ENCODE results near the gene LRRN2. TPM values are rescaled to one million over a fixed set of nuclear protein-coding genes. Genes with fewer than 3 reads are reported as not detected.

Gene LRRN2
- total RNA-seq, 1 donor from 2014 or later, result not detected

DNA sequence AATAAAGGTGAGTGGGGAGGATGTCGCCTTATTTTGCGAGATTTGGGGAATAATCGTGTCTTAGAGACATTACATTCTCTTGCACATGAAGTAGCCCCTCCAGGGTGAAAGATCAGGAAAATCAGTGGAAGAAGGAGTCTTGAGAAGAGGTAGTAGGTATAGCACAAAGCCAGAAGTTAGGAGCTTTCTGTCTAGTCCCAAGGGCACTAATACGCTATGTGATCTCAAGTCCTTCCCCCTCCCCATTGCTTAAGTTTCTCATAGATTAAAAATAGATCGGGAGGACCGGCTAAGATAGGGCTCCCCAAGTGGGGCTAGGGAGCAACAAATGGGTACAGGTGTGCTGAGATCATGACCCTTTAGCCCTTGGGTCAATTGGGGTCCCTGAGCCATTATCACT, 13.5 kb downstream of the LRRN2 start:
- H3K4me3 Mint-ChIP-seq, result no peak overlapping the region
- H3K4me1 Mint-ChIP-seq, result no peaks in the 10 kb centered on the region
- H3K27me3 Mint-ChIP-seq, result peaks cover 3% of the 10 kb centered on the region
- DNase-seq (no peak), ATAC-seq (ENCODE audit: low read depth) (no peak)
- CTCF ChIA-PET, result no interaction called here
- no peaks in the 10 kb centered on the region for H3K36me3 Mint-ChIP-seq (ENCODE audit: low read depth)
- intact Hi-C loops (cut with micrococcal nuclease), result no loop called here
- H3K27ac Mint-ChIP-seq, result no peak overlapping the region
- POLR2A ChIA-PET, result no interaction called here
- no peaks in the 10 kb centered on the region for H3K9me3 Mint-ChIP-seq
- TF ChIP-seq, protein P1, sequence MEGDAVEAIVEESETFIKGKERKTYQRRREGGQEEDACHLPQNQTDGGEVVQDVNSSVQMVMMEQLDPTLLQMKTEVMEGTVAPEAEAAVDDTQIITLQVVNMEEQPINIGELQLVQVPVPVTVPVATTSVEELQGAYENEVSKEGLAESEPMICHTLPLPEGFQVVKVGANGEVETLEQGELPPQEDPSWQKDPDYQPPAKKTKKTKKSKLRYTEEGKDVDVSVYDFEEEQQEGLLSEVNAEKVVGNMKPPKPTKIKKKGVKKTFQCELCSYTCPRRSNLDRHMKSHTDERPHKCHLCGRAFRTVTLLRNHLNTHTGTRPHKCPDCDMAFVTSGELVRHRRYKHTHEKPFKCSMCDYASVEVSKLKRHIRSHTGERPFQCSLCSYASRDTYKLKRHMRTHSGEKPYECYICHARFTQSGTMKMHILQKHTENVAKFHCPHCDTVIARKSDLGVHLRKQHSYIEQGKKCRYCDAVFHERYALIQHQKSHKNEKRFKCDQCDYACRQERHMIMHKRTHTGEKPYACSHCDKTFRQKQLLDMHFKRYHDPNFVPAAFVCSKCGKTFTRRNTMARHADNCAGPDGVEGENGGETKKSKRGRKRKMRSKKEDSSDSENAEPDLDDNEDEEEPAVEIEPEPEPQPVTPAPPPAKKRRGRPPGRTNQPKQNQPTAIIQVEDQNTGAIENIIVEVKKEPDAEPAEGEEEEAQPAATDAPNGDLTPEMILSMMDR (IDR thresholded peaks at IDR 0.05), result no peak

DNA sequence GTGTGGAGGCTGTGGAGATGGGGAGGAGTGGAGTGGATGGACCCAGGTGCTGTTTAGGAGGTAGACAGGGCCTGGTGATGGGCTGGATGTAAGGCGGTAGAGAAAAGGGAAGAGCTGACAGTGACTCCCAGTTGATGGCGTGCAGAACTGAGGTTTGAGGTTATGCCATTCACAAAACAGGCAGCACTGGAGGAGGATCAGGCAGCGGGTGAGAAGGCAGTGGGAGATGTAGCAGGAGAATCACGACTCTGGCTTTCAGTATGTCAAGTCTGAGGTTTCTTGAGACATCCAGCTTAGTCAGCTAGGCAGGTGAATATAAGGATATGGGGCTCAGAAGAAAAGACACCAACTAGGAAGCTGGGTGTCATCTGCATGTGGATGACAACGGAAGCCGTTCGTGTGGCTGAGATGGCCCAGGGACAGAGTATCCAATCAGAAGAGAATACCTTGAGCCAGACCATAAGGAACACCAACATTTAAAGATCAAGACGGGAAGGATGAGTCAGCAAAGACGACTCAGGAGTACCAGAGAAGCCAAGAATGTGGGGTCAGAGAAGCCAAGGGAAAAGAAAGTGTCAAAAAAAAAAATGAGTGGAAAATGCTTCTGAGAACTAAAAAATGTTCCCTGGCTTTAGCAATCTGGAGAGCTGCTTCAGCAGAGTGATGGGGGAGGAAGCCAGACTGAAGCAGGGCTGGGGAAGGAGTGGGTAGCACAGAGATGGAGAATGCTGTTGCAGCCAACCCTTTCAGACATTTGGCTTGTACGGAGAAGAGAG, 15.2 kb downstream of the LRRN2 start:
- Mint-ChIP-seq H3K4me1 (no peaks in the 10 kb centered on the region), H3K9me3 (no peaks in the 10 kb centered on the region), H3K36me3 (ENCODE audit: low read depth) (no peaks in the 10 kb centered on the region), H3K4me3 (no peak overlapping the region), H3K27me3 (no peaks in the 10 kb centered on the region), H3K27ac (no peak overlapping the region)
- intact Hi-C loops (cut with micrococcal nuclease), result no loop called here
- POLR2A ChIA-PET, result no interaction called here
- TF ChIP-seq, protein P1 (IDR thresholded peaks at IDR 0.05), result no peak
- no peak for DNase-seq
- ATAC-seq (ENCODE audit: low read depth), result no peak
- CTCF ChIA-PET, result no interaction called here

DNA sequence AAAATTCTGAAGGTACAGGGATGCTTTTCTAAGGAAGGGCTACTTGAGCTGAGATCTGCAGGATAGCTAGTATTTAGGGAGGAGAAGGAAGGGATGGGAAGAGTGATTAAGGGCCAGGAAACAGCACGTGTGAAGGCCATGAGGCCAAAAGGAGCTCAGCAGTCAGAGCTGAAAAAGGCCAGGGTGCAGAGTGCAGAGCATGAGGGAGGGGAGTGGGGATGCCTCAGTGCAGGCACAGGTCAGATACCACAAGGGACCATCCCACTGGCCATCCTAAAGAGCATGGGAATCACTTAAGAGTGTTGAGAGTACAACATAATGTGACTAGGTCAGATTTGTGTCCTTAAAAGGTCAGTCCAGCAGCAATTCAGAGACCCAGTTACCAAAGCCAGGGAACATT, 16.0 kb downstream of the LRRN2 start:
- TF ChIP-seq, protein P1 (IDR thresholded peaks at IDR 0.05), result no peak
- H3K36me3 Mint-ChIP-seq (ENCODE audit: low read depth), result no peaks in the 10 kb centered on the region
- CTCF ChIA-PET, result no interaction called here
- H3K4me1 Mint-ChIP-seq, result no peaks in the 10 kb centered on the region
- peaks cover 3% of the 10 kb centered on the region for H3K27me3 Mint-ChIP-seq
- DNase-seq (no peak), ATAC-seq (ENCODE audit: low read depth) (no peak)
- H3K4me3 Mint-ChIP-seq, result no peak overlapping the region
- intact Hi-C loops (cut with micrococcal nuclease), result no loop called here
- no peaks in the 10 kb centered on the region for H3K9me3 Mint-ChIP-seq
- POLR2A ChIA-PET, result no interaction called here
- no peak overlapping the region for H3K27ac Mint-ChIP-seq

DNA sequence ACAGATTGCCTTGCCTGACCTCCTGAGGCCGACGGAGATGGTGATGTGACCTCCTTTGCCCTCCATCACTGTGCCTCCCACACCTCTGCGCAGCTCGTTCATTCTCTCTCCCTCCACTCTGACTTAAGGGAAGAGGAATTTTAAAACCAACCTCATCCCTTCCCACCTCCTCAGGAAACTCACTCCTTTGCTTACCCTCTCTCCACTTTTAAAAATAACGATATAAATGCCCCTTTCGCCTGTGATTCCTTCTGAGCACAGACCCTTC, 21.2 kb downstream of the LRRN2 start:
- peaks cover 18% of the 10 kb centered on the region for H3K27me3 Mint-ChIP-seq
- no peak for DNase-seq
- no peak overlapping the region for H3K4me3 Mint-ChIP-seq
- no peaks in the 10 kb centered on the region for H3K9me3 Mint-ChIP-seq
- no peaks in the 10 kb centered on the region for H3K36me3 Mint-ChIP-seq (ENCODE audit: low read depth)
- TF ChIP-seq, protein P1 (IDR thresholded peaks at IDR 0.05), result no peak
- H3K27ac Mint-ChIP-seq, result no peak overlapping the region
- POLR2A ChIA-PET, result no interaction called here
- ATAC-seq (ENCODE audit: low read depth), result no peak
- CTCF ChIA-PET, result no interaction called here
- no peaks in the 10 kb centered on the region for H3K4me1 Mint-ChIP-seq
- intact Hi-C loops (cut with micrococcal nuclease), result no loop called here

DNA sequence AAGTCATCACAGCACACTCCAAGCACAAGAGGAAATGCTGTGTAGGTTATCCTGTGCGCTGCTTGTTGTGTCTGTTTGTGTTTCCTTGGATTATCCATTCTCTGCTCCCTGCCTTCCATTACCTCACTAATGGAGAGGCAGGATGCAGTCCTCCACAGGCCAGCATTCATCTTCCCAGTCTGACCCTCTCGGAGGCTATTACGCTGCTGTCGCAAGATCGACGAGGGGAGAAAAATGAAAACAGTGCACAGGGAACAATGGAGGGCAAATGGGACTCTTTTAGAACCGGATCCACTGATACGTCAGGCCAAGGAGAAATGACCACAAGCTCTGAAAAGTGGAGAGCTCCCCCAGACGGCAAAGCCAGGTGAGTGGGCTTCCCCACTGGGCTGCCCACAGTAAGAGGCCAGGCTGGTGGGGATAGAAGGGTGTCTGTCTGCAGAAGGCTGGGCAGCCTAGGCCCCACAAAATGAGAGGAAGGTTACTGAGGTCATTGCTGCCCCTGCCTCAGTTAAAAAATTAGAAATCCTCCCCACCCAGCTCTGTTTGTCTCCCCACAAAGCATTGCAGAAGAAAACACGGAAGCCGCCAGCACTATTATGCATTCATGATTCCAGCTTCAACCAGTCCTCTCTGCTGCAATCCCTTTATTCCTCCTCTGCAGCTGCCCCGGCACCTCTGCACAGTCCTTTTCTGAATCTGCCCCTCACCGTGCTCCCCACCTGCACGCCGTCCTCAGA, 21.7 kb downstream of the LRRN2 start:
- ATAC-seq (ENCODE audit: low read depth), result no peak
- Mint-ChIP-seq H3K4me1 (no peaks in the 10 kb centered on the region), H3K27me3 (peaks cover 18% of the 10 kb centered on the region), H3K36me3 (ENCODE audit: low read depth) (no peaks in the 10 kb centered on the region), H3K4me3 (no peak overlapping the region), H3K27ac (no peak overlapping the region), H3K9me3 (no peaks in the 10 kb centered on the region)
- ChIA-PET CTCF (no interaction called here), POLR2A (no interaction called here)
- no peak for DNase-seq
- intact Hi-C loops (cut with micrococcal nuclease), result no loop called here
- TF ChIP-seq, protein P1 (IDR thresholded peaks at IDR 0.05), result no peak
